DND-41 (cell line): ENCODE measurements around the gene IMPDH1.
A peak's percentile ranks its signal among the peaks of the same experiment; 100 is the strongest.

Experiments used
- ATAC-seq: fragments of 200-7000 bp; cut with Tn5 transposase; 3 replicates; pipeline ENCODE4 v1.9.1; 2021; ENCODE audit warnings: low read depth; ENCODE audit not compliant: insufficient read depth
- DNase-seq: peaks from one replicate; pipeline ENCODE4 v3.0.0-alpha.2; 2020
- H2AFZ ChIP-seq: 2 replicates; pipeline ENCODE4 v1.6.0; 2012; ENCODE audit warnings: low read depth, low read length
- H3K27ac ChIP-seq: 2 replicates; pipeline ENCODE4 v1.5.1; 2012; ENCODE audit warnings: low read length, inconsistent platforms
- H3K27me3 ChIP-seq: fragments of 200-600 bp; sonication (generic); 2 replicates; pipeline ENCODE4 v1.6.0; 2012; ENCODE audit warnings: low read length, mild to moderate bottlenecking, inconsistent platforms; ENCODE audit not compliant: insufficient read depth, poor library complexity
- H3K36me3 ChIP-seq: 2 replicates; pipeline ENCODE4 v1.5.1; 2012; ENCODE audit warnings: low read length, inconsistent platforms; ENCODE audit not compliant: insufficient read depth
- H3K4me1 ChIP-seq: 2 replicates; pipeline ENCODE4 v1.5.1; 2012; ENCODE audit warnings: mild to moderate bottlenecking, low read length; ENCODE audit not compliant: insufficient read depth
- H3K4me2 ChIP-seq: 2 replicates; pipeline ENCODE4 v1.6.0; 2012; ENCODE audit warnings: mild to moderate bottlenecking, moderate library complexity, low read length, inconsistent platforms; ENCODE audit not compliant: insufficient read depth
- H3K4me3 ChIP-seq, 2 experiments: fragments of 200-600 bp in 1 of 2; shearing (Covaris generic) in 1 of 2; 2 replicates each; pipeline ENCODE4 v1.5.1; 2012 to 2016; ENCODE audit warnings: inconsistent platforms in 2 of 2, low read length in 2 of 2, mild to moderate bottlenecking in 2 of 2, low read depth in 1 of 2, moderate library complexity in 1 of 2
- H3K79me2 ChIP-seq: 2 replicates; pipeline ENCODE4 v1.6.0; 2012; ENCODE audit warnings: low read length, inconsistent platforms; ENCODE audit not compliant: insufficient read depth
- H3K9ac ChIP-seq: 2 replicates; pipeline ENCODE4 v1.6.0; 2012; ENCODE audit warnings: low read depth, mild to moderate bottlenecking, inconsistent platforms, low read length, moderate library complexity
- H3K9me3 ChIP-seq: 2 replicates; pipeline ENCODE4 v1.5.1; 2012; ENCODE audit warnings: low read length, moderate library complexity, mild to moderate bottlenecking, inconsistent platforms; ENCODE audit not compliant: insufficient read depth, severe bottlenecking
- H4K20me1 ChIP-seq: 2 replicates; pipeline ENCODE4 v1.6.0; 2012; ENCODE audit warnings: low read length; ENCODE audit not compliant: insufficient read depth
- CTCF ChIP-seq: IDR thresholded peaks from 2 replicates; pipeline ENCODE4 v1.5.1; 2012; ENCODE audit warnings: borderline replicate concordance, low read length, moderate library complexity, mild to moderate bottlenecking; ENCODE audit not compliant: poor library complexity, severe bottlenecking; ENCODE audit errors: extremely low read depth
- EZH2 ChIP-seq: IDR thresholded peaks from 3 replicates; pipeline ENCODE4 v1.6.1; 2012; ENCODE audit warnings: borderline replicate concordance, low read depth, mild to moderate bottlenecking, moderate library complexity, low read length, inconsistent platforms; ENCODE audit not compliant: severe bottlenecking

IMPDH1 gene

GRCh38 chr7:128389618-128390329 lies 20.0 kb downstream of the IMPDH1 start:
- no peak overlapping the region for H3K9ac ChIP-seq
- H3K27ac ChIP-seq: no peak overlapping the region
- H3K9me3 ChIP-seq: no peaks in the 10 kb centered on the region
- H3K4me2 ChIP-seq: no peak overlapping the region
- ATAC-seq (no peak), DNase-seq (no peak)
- H3K4me3 ChIP-seq: no peak overlapping the region
- peaks cover 16% of the 10 kb centered on the region for H3K27me3 ChIP-seq
- H4K20me1 ChIP-seq: no peaks in the 10 kb centered on the region
- H3K4me1 ChIP-seq: no peaks in the 10 kb centered on the region
- no peaks in the 10 kb centered on the region for H3K79me2 ChIP-seq
- H3K36me3 ChIP-seq: no peaks in the 10 kb centered on the region
- H2AFZ ChIP-seq: no peak overlapping the region
- no peak for TF ChIP-seq EZH2
- TF ChIP-seq CTCF: no peak

GRCh38 chr7:128389085-128389617 lies 20.6 kb downstream of the IMPDH1 start:
- DNase-seq (no peak), ATAC-seq (no peak)
- H3K27ac ChIP-seq: no peak overlapping the region
- H4K20me1 ChIP-seq: no peaks in the 10 kb centered on the region
- H2AFZ ChIP-seq: no peak overlapping the region
- TF ChIP-seq CTCF (no peak), EZH2 (no peak)
- no peak overlapping the region for H3K4me2 ChIP-seq
- H3K4me3 ChIP-seq: no peak overlapping the region
- no peak overlapping the region for H3K9ac ChIP-seq
- no peaks in the 10 kb centered on the region for H3K9me3 ChIP-seq
- peaks cover 16% of the 10 kb centered on the region for H3K27me3 ChIP-seq
- H3K36me3 ChIP-seq: no peaks in the 10 kb centered on the region
- H3K79me2 ChIP-seq: no peaks in the 10 kb centered on the region
- no peaks in the 10 kb centered on the region for H3K4me1 ChIP-seq

GRCh38 chr7:128388145-128388485 lies 21.7 kb downstream of the IMPDH1 start:
- H3K79me2 ChIP-seq: no peaks in the 10 kb centered on the region
- no peak overlapping the region for H3K4me3 ChIP-seq
- no peak overlapping the region for H3K4me2 ChIP-seq
- no peak for DNase-seq
- TF ChIP-seq CTCF (no peak), EZH2 (no peak)
- ATAC-seq: 0 out of 3 replicates have a peak, but pooled peaks have one; percentile 4
- no peaks in the 10 kb centered on the region for H3K9me3 ChIP-seq
- H3K9ac ChIP-seq: no peak overlapping the region
- H4K20me1 ChIP-seq: no peaks in the 10 kb centered on the region
- no peak overlapping the region for H2AFZ ChIP-seq
- H3K36me3 ChIP-seq: no peaks in the 10 kb centered on the region
- H3K27me3 ChIP-seq: peaks cover 16% of the 10 kb centered on the region
- no peaks in the 10 kb centered on the region for H3K4me1 ChIP-seq
- H3K27ac ChIP-seq: no peak overlapping the region
